ENCODE results near the gene ADORA2B.
"Not testable (repeated sequence)": the region's sequence is repeated elsewhere in the genome, so short reads cannot be mapped to it uniquely, and the experiment has no call there.

ADORA2B gene

DNA sequence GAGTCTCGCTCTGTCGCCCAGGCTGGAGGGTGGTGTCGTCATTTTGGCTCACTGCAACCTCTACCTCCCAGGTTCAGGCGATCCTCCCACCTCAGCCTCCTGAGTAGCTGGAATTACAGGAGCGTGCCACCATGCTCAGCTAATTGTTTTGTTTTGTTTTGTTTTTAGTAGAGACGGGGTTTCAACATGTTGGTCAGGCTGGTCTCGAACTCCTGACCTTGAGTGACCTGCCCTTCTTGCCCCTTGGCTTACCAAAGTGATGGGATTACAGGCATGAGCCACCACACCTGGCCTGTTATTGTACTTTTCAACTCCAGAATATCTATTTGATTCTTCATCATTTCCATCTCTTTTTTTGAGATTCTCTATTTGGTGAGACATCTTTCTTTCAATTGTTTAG, 9.0 kb upstream of the ADORA2B start:
- ChIA-PET CTCF (interaction anchor here (1.7 kb wide), 1 partner anchor 9 kb away, joined by 4 read pairs; the partner anchor contains the start of gene ADORA2B), POLR2A (no interaction called here)
- H3K27ac ChIP-seq (ENCODE audit: extremely low read depth, low read depth, low read length), result no peak overlapping the region
- H3K36me3 ChIP-seq (ENCODE audit: control insufficient read depth in 2 of 2, insufficient read depth in 1 of 2, low read length in 2 of 2), result no peaks in the 10 kb centered on the region
- no peak for TF ChIP-seq ZNF114 (tag by site-specific recombination; IDR thresholded peaks at IDR 0.05)
- TF ChIP-seq KLF16 (tag by site-specific recombination; IDR thresholded peaks at IDR 0.05), result no peak
- TF ChIP-seq ZSCAN30 (tag by site-specific recombination; IDR thresholded peaks at IDR 0.05), result no peak
- TF ChIP-seq, protein P1, sequence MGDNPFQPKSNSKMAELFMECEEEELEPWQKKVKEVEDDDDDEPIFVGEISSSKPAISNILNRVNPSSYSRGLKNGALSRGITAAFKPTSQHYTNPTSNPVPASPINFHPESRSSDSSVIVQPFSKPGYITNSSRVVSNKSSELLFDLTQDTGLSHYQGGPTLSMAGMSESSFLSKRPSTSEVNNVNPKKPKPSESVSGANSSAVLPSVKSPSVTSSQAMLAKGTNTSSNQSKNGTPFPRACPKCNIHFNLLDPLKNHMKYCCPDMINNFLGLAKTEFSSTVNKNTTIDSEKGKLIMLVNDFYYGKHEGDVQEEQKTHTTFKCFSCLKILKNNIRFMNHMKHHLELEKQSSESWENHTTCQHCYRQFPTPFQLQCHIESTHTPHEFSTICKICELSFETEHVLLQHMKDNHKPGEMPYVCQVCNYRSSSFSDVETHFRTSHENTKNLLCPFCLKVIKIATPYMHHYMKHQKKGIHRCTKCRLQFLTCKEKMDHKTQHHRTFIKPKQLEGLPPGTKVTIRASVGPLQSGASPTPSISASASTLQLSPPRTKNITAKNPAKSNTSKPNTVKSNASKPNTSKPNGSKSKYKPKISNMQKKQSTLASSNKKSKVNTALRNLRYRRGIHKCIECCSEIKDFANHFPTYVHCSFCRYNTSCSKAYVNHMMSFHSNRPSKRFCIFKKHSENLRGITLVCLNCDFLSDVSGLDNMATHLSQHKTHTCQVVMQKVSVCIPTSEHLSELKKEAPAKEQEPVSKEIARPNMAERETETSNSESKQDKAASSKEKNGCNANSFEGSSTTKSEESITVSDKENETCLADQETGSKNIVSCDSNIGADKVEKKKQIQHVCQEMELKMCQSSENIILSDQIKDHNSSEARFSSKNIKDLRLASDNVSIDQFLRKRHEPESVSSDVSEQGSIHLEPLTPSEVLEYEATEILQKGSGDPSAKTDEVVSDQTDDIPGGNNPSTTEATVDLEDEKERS (tag by site-specific recombination; IDR thresholded peaks at IDR 0.05), result no peak
- no peak for TF ChIP-seq ZNF510 (tag by site-specific recombination; IDR thresholded peaks at IDR 0.05; ENCODE audit: insufficient replicate concordance)
- TF ChIP-seq, protein P2, sequence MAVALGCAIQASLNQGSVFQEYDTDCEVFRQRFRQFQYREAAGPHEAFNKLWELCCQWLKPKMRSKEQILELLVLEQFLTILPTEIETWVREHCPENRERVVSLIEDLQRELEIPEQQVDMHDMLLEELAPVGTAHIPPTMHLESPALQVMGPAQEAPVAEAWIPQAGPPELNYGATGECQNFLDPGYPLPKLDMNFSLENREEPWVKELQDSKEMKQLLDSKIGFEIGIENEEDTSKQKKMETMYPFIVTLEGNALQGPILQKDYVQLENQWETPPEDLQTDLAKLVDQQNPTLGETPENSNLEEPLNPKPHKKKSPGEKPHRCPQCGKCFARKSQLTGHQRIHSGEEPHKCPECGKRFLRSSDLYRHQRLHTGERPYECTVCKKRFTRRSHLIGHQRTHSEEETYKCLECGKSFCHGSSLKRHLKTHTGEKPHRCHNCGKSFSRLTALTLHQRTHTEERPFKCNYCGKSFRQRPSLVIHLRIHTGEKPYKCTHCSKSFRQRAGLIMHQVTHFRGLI (tag by site-specific recombination; IDR thresholded peaks at IDR 0.05), result no peak
- no peak for TF ChIP-seq KLF9 (tag by site-specific recombination; IDR thresholded peaks at IDR 0.05; ENCODE audit: low read depth)
- TF ChIP-seq ZNF184 (tag by site-specific recombination; IDR thresholded peaks at IDR 0.05), result no peak
- TF ChIP-seq ZNF391 (tag by site-specific recombination; IDR thresholded peaks at IDR 0.05; ENCODE audit: borderline replicate concordance, low read depth), result no peak
- TF ChIP-seq, protein P3, sequence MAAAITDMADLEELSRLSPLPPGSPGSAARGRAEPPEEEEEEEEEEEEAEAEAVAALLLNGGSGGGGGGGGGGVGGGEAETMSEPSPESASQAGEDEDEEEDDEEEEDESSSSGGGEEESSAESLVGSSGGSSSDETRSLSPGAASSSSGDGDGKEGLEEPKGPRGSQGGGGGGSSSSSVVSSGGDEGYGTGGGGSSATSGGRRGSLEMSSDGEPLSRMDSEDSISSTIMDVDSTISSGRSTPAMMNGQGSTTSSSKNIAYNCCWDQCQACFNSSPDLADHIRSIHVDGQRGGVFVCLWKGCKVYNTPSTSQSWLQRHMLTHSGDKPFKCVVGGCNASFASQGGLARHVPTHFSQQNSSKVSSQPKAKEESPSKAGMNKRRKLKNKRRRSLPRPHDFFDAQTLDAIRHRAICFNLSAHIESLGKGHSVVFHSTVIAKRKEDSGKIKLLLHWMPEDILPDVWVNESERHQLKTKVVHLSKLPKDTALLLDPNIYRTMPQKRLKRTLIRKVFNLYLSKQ (tag by site-specific recombination; IDR thresholded peaks at IDR 0.05; ENCODE audit: borderline replicate concordance), result no peak
- no peak for TF ChIP-seq ZNF624 (tag by site-specific recombination; IDR thresholded peaks at IDR 0.05)
- H3K4me3 ChIP-seq (ENCODE audit: low read depth, low read length), result no peak overlapping the region
- H3K4me1 ChIP-seq (ENCODE audit: control insufficient read depth, insufficient read depth, low read length), result no peaks in the 10 kb centered on the region
- H3K9me3 ChIP-seq (ENCODE audit: control insufficient read depth, insufficient read depth, low read depth, low read length), result no peaks in the 10 kb centered on the region

DNA sequence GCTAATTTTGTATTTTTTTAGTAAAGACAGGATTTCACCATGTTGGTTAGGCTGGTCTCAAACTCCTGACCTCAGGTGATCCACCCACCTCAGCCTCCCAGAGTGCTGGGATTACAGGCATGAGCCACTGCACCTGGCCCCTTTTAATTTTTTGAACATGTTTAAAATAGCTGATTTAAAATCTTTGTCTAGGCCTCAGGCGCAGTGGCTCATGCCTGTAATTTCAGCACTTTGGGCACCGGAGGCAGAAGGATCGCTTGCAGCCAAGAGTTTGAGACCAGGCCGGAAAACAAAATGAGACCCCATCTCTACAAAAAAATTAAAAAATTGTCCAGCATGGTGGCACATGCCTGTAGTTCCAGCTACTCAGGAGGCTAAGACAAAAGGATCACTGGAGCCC, 8.4 kb upstream of the ADORA2B start:
- H3K9me3 ChIP-seq (ENCODE audit: control insufficient read depth, insufficient read depth, low read depth, low read length); H3K36me3 ChIP-seq (ENCODE audit: control insufficient read depth in 2 of 2, insufficient read depth in 1 of 2, low read length in 2 of 2); H3K4me1 ChIP-seq (ENCODE audit: control insufficient read depth, insufficient read depth, low read length); POLR2A ChIA-PET; H3K4me3 ChIP-seq (ENCODE audit: low read depth, low read length); H3K27ac ChIP-seq (ENCODE audit: extremely low read depth, low read depth, low read length): not testable (repeated sequence)
- CTCF ChIA-PET, result interaction anchor here (0.7 to 1.7 kb wide), 2 partner anchors 9 to 526 kb away, joined by 3 to 4 read pairs; partner anchors contain the start of gene ADORA2B

DNA sequence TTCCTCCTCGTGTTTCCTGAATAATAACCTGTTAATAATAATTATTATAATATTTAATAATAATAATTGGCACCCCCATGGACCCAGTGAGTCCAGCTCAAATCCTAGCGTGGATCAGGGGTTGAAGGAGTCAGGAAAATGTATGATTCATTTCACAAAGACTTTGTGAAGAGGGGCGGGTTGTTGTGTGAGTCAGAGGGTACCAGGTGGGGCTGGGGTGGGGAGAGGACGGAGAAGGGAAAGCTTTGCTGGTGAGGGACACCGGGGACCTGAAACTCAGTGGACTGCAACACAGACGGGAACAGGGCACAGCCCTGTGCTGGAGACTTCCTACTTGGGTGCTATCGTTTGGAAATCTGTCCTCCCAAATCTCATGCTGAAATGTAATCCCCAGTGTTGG, 3.1 kb upstream of the ADORA2B start:
- Histone ChIP-seq H3K36me3 (ENCODE audit: control insufficient read depth in 2 of 2, insufficient read depth in 1 of 2, low read length in 2 of 2) (no peaks in the 10 kb centered on the region), H3K27ac (ENCODE audit: extremely low read depth, low read depth, low read length) (no peak overlapping the region), H3K4me3 (ENCODE audit: low read depth, low read length) (no peak overlapping the region), H3K4me1 (ENCODE audit: control insufficient read depth, insufficient read depth, low read length) (peaks cover 5% of the 10 kb centered on the region), H3K9me3 (ENCODE audit: control insufficient read depth, insufficient read depth, low read depth, low read length) (no peaks in the 10 kb centered on the region)
- POLR2A ChIA-PET, result interaction anchor here (1.7 kb wide), 1 partner anchor 11 kb away, joined by 5 read pairs; no protein-coding TSS in a partner anchor
- TF ChIP-seq GLIS2 (tag by site-specific recombination; IDR thresholded peaks at IDR 0.05) (0 out of 2 replicates have a peak, but pooled peaks have one; percentile 24), KLF1 (tag by site-specific recombination; IDR thresholded peaks at IDR 0.05) (no peak)
- TF ChIP-seq, protein P4, sequence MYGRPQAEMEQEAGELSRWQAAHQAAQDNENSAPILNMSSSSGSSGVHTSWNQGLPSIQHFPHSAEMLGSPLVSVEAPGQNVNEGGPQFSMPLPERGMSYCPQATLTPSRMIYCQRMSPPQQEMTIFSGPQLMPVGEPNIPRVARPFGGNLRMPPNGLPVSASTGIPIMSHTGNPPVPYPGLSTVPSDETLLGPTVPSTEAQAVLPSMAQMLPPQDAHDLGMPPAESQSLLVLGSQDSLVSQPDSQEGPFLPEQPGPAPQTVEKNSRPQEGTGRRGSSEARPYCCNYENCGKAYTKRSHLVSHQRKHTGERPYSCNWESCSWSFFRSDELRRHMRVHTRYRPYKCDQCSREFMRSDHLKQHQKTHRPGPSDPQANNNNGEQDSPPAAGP (tag by site-specific recombination; IDR thresholded peaks at IDR 0.05), result peak; percentile 55; the same call in 1 of the 2 replicates
- CTCF ChIA-PET, result interaction anchor here (0.7 to 0.9 kb wide), 2 partner anchors 57 to 487 kb away, joined by 3 to 7 read pairs; partner anchors contain the start of gene ZSWIM7

Data from HEK293 (cell line).